GM21360 (cell line): ENCODE results near the gene GPR132.

Source experiments
- ATAC-seq: cut with Tn5 transposase; IDR thresholded peaks from one replicate; pipeline ENCODE4 v1.9.1; 2021; ENCODE audit warnings: mild to moderate bottlenecking, moderate library complexity; ENCODE audit not compliant: unreplicated experiment

GPR132 gene

DNA sequence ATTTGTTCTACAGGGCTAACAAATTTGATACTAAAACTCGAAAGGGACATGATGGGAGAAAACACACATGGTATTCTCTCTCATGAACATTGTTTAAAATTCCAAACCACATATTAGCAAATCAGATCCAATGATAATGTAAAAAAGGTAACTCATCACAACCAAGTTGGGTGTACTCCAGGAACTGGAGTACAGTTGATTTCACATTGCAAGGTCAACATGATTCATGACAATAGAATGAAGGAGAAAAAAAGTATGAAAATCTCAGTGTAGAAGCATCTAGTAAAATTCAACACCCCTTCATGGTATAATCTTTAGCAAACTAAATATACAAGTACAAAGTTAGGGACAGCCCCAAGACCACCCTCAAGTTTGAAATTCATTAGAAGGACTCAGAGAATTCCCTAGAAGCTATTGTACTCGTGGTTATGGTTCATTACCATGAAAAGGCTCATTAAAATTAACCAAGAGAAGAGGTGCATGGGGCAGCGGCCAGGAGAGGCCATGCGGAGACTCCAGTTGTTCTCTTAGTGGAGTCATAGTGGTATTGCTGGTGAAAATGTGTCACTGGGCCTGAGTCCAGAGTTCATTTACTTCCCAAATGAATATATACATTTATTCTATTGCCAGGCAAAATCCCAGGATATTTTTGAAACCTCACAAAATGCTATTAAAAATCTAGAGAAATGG lies 41.3 kb downstream of the GPR132 start:
- no peak for ATAC-seq

DNA sequence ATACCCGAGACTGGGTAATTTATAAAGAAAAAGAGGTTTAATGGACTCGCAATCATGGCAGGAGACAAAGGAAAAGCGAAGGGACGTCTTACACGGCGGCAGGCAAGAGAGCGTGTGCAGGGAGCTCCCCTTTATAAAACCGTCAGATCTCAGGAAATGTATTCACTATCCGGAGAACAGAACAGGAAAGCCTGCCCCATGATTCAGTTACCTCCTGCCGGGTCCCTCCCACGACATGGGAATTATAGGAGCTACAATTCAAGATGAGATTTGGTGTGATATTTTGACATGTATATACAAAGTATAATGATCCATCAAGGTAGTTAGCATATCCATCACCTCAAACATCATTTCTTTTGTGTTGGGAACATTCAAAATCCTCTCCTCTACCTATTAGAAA lies 42.1 kb downstream of the GPR132 start:
- no peak for ATAC-seq

DNA sequence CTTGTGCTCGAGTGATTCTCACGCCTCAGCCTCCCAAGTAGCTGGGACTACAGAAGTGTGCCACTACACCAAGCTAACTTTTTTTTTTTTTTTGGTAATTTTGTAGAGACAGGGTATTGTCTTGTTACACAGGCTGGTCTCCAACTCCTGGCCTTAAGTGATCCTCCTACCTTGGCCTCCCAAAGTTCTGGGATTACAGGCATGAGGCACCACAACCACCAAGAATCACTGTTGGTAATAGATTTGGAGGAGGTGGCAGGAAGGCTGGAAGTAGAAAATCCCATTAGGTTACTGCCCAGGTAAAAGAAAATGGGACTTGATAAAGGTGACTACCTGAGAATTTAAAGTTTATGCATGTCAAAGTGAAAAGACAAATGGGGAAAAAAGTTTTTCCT lies 43.0 kb downstream of the GPR132 start:
- no peak for ATAC-seq

DNA sequence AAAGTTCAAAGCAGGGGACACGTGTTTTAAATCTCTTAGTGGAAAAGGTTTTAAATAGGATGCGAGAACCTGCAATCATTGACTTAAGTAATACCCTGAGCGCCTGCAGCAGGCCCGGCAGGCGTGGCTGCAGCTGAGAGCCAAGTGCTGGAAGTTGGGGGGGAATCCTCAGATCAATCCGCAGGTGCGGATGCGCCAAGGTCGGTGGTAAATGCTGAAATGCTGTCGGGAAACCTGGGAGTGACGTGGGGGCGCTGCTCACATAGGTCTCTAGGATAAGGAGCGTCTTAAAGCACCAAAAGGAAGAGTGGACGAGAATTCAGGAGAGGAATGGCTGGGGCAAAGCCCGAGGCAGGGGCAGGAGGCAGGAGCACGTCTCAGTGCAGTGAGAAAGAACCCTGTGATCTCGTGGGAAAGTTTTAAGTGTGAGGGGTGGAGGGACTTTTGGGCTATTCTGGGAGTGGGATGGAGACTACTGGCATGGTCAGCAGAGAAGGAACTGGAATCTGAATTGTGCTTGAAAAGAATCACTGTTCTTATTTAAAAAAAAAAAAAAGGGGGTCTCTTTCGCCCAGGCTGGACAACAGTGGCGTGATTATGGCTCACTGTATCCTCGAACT lies 43.5 kb downstream of the GPR132 start:
- no peak for ATAC-seq

DNA sequence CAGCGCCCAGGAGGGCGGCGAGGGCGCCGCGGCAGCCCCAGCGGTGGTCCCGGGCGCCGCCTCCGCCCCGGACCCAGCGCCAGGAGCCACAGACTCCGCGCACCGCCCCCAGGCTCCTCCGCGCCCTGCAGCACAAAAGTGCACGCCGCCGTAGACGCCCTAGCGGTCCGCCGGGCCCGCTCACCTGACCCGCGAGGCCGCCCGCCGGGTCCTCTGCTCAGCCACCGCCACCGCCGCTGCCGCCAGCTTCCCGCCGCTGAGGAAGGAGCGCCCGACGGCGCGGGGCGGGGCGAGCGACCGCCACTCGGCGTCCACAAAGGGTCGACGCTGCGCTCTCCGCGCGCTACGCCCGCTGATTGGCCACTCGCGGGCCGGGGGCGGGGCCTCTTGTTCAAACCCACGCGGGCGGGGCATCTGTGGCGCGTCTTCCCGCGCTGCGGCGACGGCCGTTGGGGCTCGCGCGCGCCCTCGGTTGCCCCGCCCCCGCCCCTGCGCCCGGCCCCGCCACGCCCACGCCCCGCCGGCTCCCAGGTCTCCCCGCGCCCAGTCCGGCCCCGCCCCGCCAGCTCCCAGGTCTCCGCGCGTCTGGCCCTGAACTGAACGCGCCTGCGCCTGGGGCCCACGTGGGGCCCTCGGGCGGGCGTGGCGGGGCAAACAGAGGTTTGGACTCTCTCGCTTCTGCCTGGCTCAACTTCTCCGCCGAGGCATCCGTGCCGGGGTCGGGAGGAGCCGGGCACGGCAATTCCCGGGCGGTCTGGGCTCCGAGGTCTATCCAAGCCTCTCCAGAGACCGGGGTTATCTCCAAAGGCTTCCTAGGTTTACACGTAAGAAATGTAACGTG lies 44.2 kb downstream of the GPR132 start, which contains the start of gene CDCA4:
Gene CDCA4, minus strand, starts transcription at position 269 of the 841 bp plus-strand sequence. CDS start 9,154 bp downstream, outside the sequence.
- peak; percentile 75 for ATAC-seq

- ATAC-seq: peak; percentile 14
Measured at GRCh38 chr14:105019861-105020814, 45.1 kb downstream of the GPR132 start.

- no peak for ATAC-seq
Measured at GRCh38 chr14:105018414-105018813, 46.8 kb downstream of the GPR132 start.

- ATAC-seq: no peak
Measured at GRCh38 chr14:105015905-105016304, 49.3 kb downstream of the GPR132 start.

DNA sequence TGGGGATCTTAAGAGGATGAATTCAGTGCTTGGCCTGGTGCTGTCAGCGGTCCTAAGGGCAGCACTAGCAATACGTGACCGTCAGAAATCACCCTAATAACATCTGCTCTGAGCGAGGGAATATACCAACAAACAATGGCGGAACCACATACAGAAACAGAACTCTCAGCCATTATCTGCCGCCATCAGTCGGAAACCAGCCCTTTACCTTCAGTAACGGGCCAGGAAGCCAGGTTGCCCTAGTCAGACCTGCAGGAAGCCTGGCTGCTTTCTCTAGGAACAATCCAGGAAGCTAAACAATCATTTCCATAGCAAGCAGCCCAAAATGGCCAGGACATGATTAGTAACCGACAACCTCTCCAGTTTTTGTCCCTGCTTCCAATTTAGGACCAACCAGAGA lies 50.0 kb downstream of the GPR132 start:
- ATAC-seq: no peak

- no peak for ATAC-seq
Measured at GRCh38 chr14:105014631-105015030, 50.6 kb downstream of the GPR132 start.

DNA sequence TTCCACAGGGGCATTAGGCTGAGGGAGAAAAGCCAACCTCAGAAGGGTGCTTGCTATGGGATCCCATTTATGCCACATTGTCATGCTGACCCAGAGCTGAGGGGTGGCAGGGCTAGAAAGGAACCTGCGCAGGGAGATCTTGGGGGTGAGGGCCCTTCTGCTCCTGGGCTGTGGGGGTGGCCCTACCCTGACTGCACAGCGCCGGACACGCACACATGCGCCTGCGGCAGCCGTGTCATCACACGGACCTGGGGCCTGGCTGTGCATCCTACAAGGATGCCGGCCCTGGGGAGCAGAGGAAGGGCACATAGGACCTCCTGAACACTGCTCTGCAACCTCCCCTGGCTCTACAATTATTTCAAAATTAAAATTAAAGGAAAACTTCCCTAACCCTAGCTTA lies 51.2 kb downstream of the GPR132 start:
- ATAC-seq: no peak

GRCh38 chr14:105013150-105013785 lies 52.0 kb downstream of the GPR132 start:
- ATAC-seq: no peak

GRCh38 chr14:105012171-105012985 lies 52.9 kb downstream of the GPR132 start:
- ATAC-seq: no peak

DNA sequence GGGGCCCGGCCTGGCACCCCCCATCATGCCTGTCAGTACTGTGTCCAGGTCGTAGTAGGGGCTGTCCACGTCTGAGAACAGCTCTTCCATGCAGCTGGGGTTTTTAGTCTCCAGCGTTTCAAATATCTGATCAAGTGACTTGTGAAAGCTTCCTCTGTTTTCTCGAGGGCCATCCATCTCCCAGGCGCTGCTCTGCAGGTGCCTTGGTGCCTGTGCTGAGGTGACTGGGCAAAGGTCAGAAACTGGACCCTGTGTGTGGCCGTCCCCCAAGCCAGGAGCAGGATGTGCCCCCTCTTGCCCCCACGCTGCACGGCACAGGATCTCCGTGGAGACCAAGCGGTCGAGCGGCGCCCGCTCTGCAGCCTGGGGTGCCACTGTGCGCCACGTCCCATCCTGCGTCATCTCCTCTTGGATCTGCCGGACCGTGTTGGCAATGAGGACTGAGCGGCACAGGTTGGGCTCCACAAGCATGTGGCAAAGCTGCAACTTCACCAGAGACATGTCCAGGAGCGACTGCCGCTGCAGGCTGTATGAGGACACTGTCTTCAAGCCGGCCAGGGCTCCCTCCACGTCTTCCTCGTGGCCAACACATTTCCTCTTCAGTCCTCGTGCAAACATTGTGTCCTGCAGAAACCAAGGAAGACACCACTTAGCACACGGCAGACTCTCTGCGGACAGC lies 53.8 kb downstream of the GPR132 start:
- ATAC-seq: no peak

DNA sequence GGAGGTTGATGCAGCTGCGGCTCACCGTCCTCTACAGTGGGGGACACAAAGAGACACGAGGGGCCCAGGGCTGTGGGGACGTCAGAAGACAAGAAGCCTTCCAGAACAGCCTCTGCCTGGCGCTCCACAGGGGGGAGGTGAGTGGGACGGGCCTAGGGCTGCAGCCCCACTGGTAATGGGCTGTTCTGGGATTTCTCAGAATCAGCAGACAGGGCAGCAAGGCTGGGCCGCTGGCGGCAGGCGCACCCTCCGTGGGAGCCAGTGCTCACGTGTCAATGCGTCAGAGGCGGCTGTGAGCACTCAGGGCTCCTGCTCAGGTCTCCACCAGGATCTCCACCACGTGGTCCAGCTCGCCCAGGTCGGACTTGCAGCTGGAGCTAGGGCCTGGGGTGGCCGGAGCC lies 54.3 kb downstream of the GPR132 start:
- no peak for ATAC-seq

DNA sequence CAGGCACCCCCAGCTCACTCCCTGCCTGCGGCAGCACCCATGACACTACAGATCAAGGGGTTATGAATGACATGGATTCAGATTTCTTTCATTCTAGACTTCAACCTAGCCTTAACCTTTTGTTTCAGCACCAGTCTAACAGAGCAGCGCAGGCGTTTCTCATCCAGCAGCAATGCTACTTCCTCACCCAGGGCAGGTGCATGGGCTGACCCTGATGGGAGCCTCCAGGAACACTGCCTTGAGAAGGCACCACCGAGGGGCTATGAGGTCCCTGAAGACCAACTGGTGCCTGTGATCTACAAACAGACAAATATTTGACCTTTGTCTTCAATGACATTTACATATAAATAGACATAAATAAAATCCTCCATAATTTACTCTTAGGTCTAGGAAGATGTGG lies 55.1 kb downstream of the GPR132 start:
- ATAC-seq: no peak

DNA sequence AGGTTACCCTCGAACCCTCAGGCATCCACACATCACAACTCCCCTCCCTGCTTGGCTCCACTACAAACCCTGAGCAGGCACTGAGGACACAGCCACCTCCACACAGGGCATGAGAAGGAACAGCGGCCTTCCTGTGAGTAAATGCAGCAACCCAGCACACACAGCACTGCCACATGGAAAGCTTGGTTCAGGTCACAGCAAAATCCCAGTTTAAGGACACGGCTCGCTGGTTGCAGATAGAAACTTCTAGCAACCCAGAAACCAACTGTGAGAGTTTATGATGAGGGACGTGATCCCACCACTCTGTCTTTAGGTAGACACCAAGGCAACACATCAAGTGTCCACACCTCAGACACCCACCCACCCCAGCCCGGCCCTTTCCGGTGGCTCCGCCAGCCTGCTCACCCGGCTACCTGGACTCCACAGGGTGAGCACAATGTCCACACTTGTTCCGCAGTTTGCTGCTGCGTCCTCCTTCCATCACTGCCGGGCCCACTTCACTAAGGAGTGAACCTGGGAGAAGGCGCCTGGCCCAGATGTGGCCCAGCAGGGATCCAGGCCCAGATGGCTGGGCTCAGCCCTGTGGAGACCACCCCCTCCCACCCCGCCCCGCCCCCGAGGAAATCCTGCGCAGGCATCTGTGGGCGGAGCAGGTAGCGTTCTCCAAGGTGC lies 57.5 kb downstream of the GPR132 start:
- no peak for ATAC-seq
